Lower leg skin (tissue), 3 donors: ENCODE data around the gene C1orf167.

ENCODE experiments used
- POLR2A ChIP-seq, 2 donors: fragments of 450-650 bp; IDR thresholded peaks; one replicate each; pipeline ENCODE4 v1.6.1; 2016 to 2017; ENCODE audit warnings: antibody characterized with exemption in 2 of 2, mild to moderate bottlenecking in 1 of 2, moderate library complexity in 1 of 2
- TF ChIP-seq, protein P1 (sequence below), 3 donors: fragments of 450-650 bp; IDR thresholded peaks; one replicate each; pipeline ENCODE4 v1.5.1; 2016; ENCODE audit warnings: antibody characterized with exemption in 3 of 3, mild to moderate bottlenecking in 3 of 3, moderate library complexity in 2 of 3

DNA sequence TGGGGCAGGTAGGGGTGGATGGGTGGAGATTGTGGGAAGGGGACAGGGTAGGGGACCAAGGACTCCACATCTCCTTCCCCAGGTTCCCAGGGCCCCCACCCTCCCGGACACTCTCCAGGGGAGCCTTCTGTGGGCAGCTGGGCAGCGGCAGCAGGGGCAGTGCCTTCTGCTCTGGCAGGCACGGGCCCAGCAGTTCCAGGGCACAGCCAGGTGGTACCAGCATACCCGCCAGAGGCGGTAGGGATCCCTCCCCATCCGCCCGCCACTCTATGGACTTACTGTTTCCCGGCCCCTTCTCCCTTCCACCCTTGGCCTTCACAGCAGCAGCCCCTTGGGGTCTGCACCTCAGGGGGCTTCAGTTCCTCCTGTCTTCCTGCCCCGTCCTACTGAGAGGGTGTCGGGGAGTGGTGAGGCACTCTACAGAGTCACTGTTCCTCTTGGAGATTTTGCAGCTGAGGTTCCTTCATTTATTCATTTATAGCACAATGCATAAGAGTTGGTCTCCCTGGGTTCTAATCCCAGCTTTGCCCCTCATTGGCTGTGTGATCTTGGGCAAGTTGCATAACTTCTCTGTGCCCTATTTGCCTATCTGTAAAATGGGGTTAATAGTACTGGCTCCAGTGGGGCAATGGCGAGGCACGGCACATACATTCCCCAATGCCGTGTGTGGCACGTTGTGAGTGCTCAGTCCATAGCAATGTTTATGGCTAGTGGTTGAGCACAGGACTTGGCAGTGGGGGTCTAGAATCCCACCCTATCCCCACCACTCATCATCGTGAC is 17.0 kb downstream of the C1orf167 start:
- no peak for TF ChIP-seq POLR2A (IDR thresholded peaks at IDR 0.05)
- TF ChIP-seq, protein P1, sequence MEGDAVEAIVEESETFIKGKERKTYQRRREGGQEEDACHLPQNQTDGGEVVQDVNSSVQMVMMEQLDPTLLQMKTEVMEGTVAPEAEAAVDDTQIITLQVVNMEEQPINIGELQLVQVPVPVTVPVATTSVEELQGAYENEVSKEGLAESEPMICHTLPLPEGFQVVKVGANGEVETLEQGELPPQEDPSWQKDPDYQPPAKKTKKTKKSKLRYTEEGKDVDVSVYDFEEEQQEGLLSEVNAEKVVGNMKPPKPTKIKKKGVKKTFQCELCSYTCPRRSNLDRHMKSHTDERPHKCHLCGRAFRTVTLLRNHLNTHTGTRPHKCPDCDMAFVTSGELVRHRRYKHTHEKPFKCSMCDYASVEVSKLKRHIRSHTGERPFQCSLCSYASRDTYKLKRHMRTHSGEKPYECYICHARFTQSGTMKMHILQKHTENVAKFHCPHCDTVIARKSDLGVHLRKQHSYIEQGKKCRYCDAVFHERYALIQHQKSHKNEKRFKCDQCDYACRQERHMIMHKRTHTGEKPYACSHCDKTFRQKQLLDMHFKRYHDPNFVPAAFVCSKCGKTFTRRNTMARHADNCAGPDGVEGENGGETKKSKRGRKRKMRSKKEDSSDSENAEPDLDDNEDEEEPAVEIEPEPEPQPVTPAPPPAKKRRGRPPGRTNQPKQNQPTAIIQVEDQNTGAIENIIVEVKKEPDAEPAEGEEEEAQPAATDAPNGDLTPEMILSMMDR (IDR thresholded peaks at IDR 0.05): no peak
